ENCODE data around the gene CALR3. TPM values are rescaled to one million over a fixed set of nuclear protein-coding genes. Genes with fewer than 3 reads are reported as not detected.

CALR3 gene
- total RNA-seq, 1 donor from 2014 or later: not detected

DNA sequence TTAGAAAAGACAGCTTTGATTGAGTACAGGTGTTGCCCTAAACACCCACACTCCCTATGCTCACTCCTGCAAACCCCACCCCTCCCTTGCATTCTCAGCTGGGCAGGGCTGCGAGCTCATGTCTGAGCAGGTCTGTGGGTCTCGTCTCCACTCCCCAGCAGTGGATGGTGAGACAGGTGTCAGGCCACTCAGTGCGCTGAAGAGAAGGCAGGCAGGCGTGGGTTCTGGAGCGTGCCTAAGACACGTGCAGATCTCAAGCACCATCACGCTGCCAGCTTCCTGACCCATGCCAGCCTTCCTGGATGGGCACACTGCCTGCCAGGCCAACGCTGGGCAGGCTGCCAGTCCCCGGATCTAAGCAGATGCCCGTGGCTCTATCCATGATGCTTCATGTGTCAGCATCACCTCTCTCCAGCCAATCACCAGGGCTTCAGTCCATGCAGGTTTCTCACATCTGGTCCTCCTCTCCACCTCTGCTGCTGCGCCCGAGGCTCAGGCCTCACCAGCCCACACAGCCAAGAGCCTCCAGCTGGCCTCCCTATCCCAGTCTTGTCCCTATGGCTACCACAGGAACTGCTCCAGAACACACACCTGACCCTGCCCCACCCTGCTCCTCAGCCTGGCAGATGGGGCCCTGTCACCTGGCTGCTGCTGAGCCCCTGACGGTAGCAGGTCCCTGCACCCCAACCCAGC is 66.8 kb downstream of the CALR3 start:
- H3K27ac Mint-ChIP-seq: peak overlapping the region; percentile 32
- DNase-seq: peak; percentile 68
- no peak overlapping the region for H3K4me3 Mint-ChIP-seq
- peaks cover 18% of the 10 kb centered on the region for H3K4me1 Mint-ChIP-seq
- no peaks in the 10 kb centered on the region for H3K9me3 Mint-ChIP-seq
- intact Hi-C loops (cut with micrococcal nuclease): no loop called here
- H3K27me3 Mint-ChIP-seq: no peaks in the 10 kb centered on the region
- peaks cover 38% of the 10 kb centered on the region for H3K36me3 Mint-ChIP-seq (ENCODE audit: low read depth)

Other genes starting within 250 kb of the CALR3 start
- gene KLF2, start 171.3 kb downstream of the CALR3 start, total RNA-seq: 2.2 and 3.7 TPM in 2 replicates
- 36.5 and 36.6 TPM in 2 replicates for gene EPS15L1, start 24.2 kb downstream of the CALR3 start, total RNA-seq
- gene C19orf44, start 227 bp upstream of the CALR3 start, total RNA-seq: 4.9 and 5.4 TPM in 2 replicates
- gene CHERP, start 46.3 kb upstream of the CALR3 start, total RNA-seq: 88.6 and 89.8 TPM in 2 replicates
- 60.2 and 65.0 TPM in 2 replicates for gene SLC35E1, start 76.2 kb upstream of the CALR3 start, total RNA-seq
- gene MED26, start 132.0 kb upstream of the CALR3 start, total RNA-seq: 15.5 and 16.8 TPM in 2 replicates
- gene SMIM7, start 164.0 kb upstream of the CALR3 start, total RNA-seq: 66.1 and 69.9 TPM in 2 replicates
- 0.42 and 0.83 TPM in 2 replicates for gene TMEM38A, start 165.0 kb upstream of the CALR3 start, total RNA-seq
- gene NWD1, start 223.7 kb upstream of the CALR3 start, total RNA-seq: not detected in 2 replicates